AG10803 (cell line): Measurements from ENCODE around the gene FAM228B.

Experiments used
- DNase-seq: peaks from one replicate; pipeline ENCODE4 v3.0.0; 2010; ENCODE audit warnings: low read depth
- H3K4me3 ChIP-seq: 2 replicates; pipeline ENCODE4 v1.5.1; 2011; ENCODE audit warnings: mild to moderate bottlenecking, low read length, control low read depth
- TF ChIP-seq, protein P1 (sequence below): conservative IDR thresholded peaks from 2 replicates; pipeline ENCODE4 v1.5.1; 2011; ENCODE audit warnings: mild to moderate bottlenecking, low read length, control low read depth, inconsistent platforms

FAM228B gene

DNA sequence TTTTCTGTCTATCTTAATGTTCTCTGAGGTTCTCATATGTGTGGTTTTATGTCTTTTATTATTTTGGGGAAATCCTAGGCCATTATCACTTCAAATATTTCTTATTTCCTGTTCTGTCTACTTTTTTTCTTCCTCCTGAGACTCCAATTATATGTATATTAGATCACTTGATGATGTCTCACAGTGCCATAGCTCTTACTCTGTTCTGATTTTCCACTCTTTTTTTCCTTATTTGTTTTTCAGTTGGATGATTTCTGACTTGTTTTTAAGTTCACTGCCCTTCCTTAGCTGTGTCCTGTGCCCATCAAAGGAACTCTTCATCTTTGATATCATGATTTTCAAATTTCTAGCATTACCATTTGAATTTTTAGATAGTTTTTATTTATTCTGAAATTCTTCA is 24.1 kb downstream of the FAM228B start:
- DNase-seq, result no peak
- H3K4me3 ChIP-seq, result no peak overlapping the region
- TF ChIP-seq, protein P1, sequence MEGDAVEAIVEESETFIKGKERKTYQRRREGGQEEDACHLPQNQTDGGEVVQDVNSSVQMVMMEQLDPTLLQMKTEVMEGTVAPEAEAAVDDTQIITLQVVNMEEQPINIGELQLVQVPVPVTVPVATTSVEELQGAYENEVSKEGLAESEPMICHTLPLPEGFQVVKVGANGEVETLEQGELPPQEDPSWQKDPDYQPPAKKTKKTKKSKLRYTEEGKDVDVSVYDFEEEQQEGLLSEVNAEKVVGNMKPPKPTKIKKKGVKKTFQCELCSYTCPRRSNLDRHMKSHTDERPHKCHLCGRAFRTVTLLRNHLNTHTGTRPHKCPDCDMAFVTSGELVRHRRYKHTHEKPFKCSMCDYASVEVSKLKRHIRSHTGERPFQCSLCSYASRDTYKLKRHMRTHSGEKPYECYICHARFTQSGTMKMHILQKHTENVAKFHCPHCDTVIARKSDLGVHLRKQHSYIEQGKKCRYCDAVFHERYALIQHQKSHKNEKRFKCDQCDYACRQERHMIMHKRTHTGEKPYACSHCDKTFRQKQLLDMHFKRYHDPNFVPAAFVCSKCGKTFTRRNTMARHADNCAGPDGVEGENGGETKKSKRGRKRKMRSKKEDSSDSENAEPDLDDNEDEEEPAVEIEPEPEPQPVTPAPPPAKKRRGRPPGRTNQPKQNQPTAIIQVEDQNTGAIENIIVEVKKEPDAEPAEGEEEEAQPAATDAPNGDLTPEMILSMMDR, result no peak

- TF ChIP-seq, protein P1, result no peak
- DNase-seq, result no peak
- no peak overlapping the region for H3K4me3 ChIP-seq
Measured at GRCh38 chr2:24152413-24153197, 29.3 kb downstream of the FAM228B start.

DNA sequence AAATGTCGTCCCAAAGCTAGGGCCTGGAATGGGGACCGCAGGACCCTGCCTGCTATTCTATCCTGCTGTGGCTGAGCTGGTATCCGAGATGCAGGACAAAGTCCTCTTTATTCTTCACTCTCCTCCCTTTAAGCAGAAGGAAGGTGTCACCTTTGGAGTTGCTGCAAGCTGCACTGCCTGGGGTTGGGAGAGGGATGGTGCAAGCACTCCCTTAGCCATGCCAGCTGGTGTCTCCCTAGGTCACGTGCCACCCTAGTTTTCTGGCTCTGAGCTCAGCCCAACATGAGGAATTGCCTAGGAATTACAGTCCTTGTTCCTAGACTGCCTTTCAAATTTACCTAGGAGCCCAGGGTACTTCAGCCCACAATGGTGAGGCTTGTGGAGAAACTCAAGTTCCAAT is 30.2 kb downstream of the FAM228B start:
- no peak for DNase-seq
- H3K4me3 ChIP-seq, result no peak overlapping the region
- TF ChIP-seq, protein P1, result no peak

DNA sequence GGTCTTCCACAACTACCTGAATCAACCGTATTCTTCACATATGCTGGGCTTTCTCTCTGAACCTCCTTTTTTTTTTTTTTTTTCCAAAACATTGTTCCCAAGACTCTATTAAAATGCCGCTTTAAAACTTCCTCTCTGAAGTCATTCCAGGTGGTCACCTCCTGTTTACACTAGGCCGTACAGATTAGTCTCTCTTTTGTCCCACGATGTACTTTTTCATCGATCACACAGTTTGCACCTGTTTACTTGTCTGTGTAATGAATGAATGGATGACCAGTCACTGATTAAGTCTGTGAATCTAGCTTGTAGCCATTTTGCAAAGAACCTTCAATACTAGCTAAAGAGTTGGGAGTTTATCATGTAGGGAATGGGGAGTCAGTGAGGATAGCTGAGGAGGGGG is 34.9 kb downstream of the FAM228B start:
- no peak overlapping the region for H3K4me3 ChIP-seq
- TF ChIP-seq, protein P1, result no peak
- no peak for DNase-seq

GRCh38 chr2:24159708-24160107 is 36.4 kb downstream of the FAM228B start:
- DNase-seq, result no peak
- H3K4me3 ChIP-seq, result no peak overlapping the region
- TF ChIP-seq, protein P1, result no peak

DNA sequence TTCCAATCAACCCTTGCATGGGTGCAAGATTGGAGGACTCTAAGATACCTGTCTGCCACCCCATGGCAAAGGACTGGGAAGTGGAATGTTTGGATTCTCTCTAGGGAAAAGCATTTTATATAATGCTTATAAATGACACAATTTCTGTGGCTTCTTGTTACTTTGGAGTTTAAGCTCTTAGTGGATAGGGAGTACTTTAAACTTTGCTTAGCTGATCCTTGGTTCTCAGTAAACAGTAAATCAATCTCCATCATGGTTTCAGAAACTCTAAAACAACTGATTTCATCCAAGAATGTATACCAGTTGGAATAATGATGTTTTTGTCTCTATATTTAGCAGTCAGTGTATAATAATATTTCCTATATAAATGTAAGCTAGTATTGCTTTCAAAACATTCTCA is 37.5 kb downstream of the FAM228B start:
- no peak for DNase-seq
- TF ChIP-seq, protein P1, result no peak
- no peak overlapping the region for H3K4me3 ChIP-seq

GRCh38 chr2:24162494-24162893 is 39.2 kb downstream of the FAM228B start:
- H3K4me3 ChIP-seq, result no peak overlapping the region
- DNase-seq, result no peak
- TF ChIP-seq, protein P1, result no peak
